Myocyte (in vitro differentiated cells): ENCODE data around the gene SETD2. TPM values are rescaled to one million over a fixed set of nuclear protein-coding genes. Genes with fewer than 3 reads are reported as not detected.
"Not testable (repeated sequence)": the region's sequence is repeated elsewhere in the genome, so short reads cannot be mapped to it uniquely, and the experiment has no call there.

Source experiments
- DNase-seq: peaks from one replicate; pipeline ENCODE4 v3.0.0-alpha.2; 2012; ENCODE audit warnings: low read depth
- total RNA-seq: library from RNA; depleted of rRNA; stranded (reverse); fragments of >200 nt; gene quantifications from 2 replicates; pipeline ENCODE4 v1.2.3, GENCODE V29; 2014

SETD2 gene
- total RNA-seq, 1 donor from 2014 or later = 31.3 TPM

GRCh38 chr3:47034868-47035489, 128.9 kb downstream of the SETD2 start:
- no peak for DNase-seq

GRCh38 chr3:47031041-47031440, 132.9 kb downstream of the SETD2 start:
- not testable (repeated sequence) for DNase-seq

- peak; percentile 78 for DNase-seq
Observed at GRCh38 chr3:47028667-47029066, 135.2 kb downstream of the SETD2 start.

GRCh38 chr3:47028146-47028545, 135.8 kb downstream of the SETD2 start:
- DNase-seq = no peak

- DNase-seq = not testable (repeated sequence)
Observed at GRCh38 chr3:47026432-47026831, 137.5 kb downstream of the SETD2 start.

- DNase-seq = no peak
Observed at GRCh38 chr3:47024932-47025331, 139.0 kb downstream of the SETD2 start.

GRCh38 chr3:47022641-47023071, 141.3 kb downstream of the SETD2 start:
- peak; percentile 28 for DNase-seq

- DNase-seq = no peak
Observed at GRCh38 chr3:47020311-47020710, 143.6 kb downstream of the SETD2 start.

- peak; percentile 26 for DNase-seq
Observed at GRCh38 chr3:47019201-47019600, 144.7 kb downstream of the SETD2 start.

- no peak for DNase-seq
Observed at GRCh38 chr3:47018269-47018611, 145.7 kb downstream of the SETD2 start.

GRCh38 chr3:47017504-47018268, 146.2 kb downstream of the SETD2 start:
- peak; percentile 94 for DNase-seq

GRCh38 chr3:47016934-47017435, 146.9 kb downstream of the SETD2 start:
- peak; percentile 83 for DNase-seq

- no peak for DNase-seq
Observed at GRCh38 chr3:47016086-47016933, 147.6 kb downstream of the SETD2 start.

- DNase-seq = peak; percentile 48
Observed at GRCh38 chr3:47015151-47015550, 148.8 kb downstream of the SETD2 start.

GRCh38 chr3:47014036-47014435, 149.9 kb downstream of the SETD2 start:
- DNase-seq = no peak

- no peak for DNase-seq
Observed at GRCh38 chr3:47013231-47013630, 150.7 kb downstream of the SETD2 start.

- DNase-seq = no peak
Observed at GRCh38 chr3:47012342-47013230, 151.3 kb downstream of the SETD2 start.

GRCh38 chr3:47011371-47011770, 152.5 kb downstream of the SETD2 start:
- no peak for DNase-seq

- no peak for DNase-seq
Observed at GRCh38 chr3:47010910-47011309, 153.0 kb downstream of the SETD2 start.

- no peak for DNase-seq
Observed at GRCh38 chr3:47010111-47010712, 153.7 kb downstream of the SETD2 start.
